CD14-positive monocyte (primary cell): Measurements from ENCODE around the gene ZFP14. TPM values are rescaled to one million over a fixed set of nuclear protein-coding genes. Genes with fewer than 3 reads are reported as not detected.

Source experiments
- DNase-seq, 3 donors: peaks; one replicate each; pipeline ENCODE4 v3.0.0-alpha.2; 2011 to 2022
- H2AFZ ChIP-seq: 2 replicates; pipeline ENCODE4 v1.6.0; 2012; ENCODE audit warnings: mild to moderate bottlenecking, low read depth, low read length, inconsistent platforms; ENCODE audit not compliant: insufficient read depth, poor library complexity, severe bottlenecking
- H3K27ac ChIP-seq, 2 donors: 1 replicate in 1 of 2; 2 replicates in 1 of 2; pipeline ENCODE4 v1.5.1; 2012 to 2013; ENCODE audit warnings: low read length in 2 of 2, control low read depth in 1 of 2, inconsistent platforms in 1 of 2, low read depth in 1 of 2, mild to moderate bottlenecking in 1 of 2
- H3K27me3 ChIP-seq, 2 donors: one replicate each; pipeline versions ENCODE4 v1.6.0 to v1.6.1; 2011 to 2013; ENCODE audit warnings: low read length in 2 of 2; ENCODE audit not compliant: control insufficient read depth in 2 of 2, insufficient read depth in 2 of 2
- H3K36me3 ChIP-seq, 2 donors: replicated peaks in 1 of 2; 1 replicate in 1 of 2; 2 replicates in 1 of 2; pipeline versions ENCODE4 v1.5.1 to v1.6.1; 2012 to 2013; ENCODE audit warnings: low read length in 2 of 2, control low read depth in 1 of 2, inconsistent platforms in 1 of 2, mild to moderate bottlenecking in 1 of 2; ENCODE audit not compliant: insufficient read depth in 2 of 2, control insufficient read depth in 1 of 2
- H3K4me1 ChIP-seq, 2 donors: 1 replicate in 1 of 2; 2 replicates in 1 of 2; pipeline versions ENCODE4 v1.5.1 to v1.6.1; 2012 to 2013; ENCODE audit warnings: low read length in 2 of 2, control low read depth in 1 of 2, inconsistent platforms in 1 of 2, mild to moderate bottlenecking in 1 of 2, moderate library complexity in 1 of 2; ENCODE audit not compliant: insufficient read depth in 2 of 2, control insufficient read depth in 1 of 2
- H3K4me2 ChIP-seq: replicated peaks from 2 replicates; pipeline ENCODE3; 2012; ENCODE audit warnings: low read length, moderate library complexity, mild to moderate bottlenecking; ENCODE audit not compliant: poor library complexity, severe bottlenecking; ENCODE audit errors: extremely low read depth
- H3K4me3 ChIP-seq, 3 experiments: fragments of 200-600 bp in 1 of 3; sonication (generic) in 1 of 3; replicated peaks in 1 of 3; 1 replicate in 2 of 3; 2 replicates in 1 of 3; pipeline ENCODE4 v1.5.1; 2011 to 2013; ENCODE audit warnings: low read length in 3 of 3, mild to moderate bottlenecking in 3 of 3, control low read depth in 2 of 3, low read depth in 2 of 3, inconsistent platforms in 1 of 3, moderate library complexity in 1 of 3
- H3K79me2 ChIP-seq: 2 replicates; pipeline ENCODE4 v1.6.0; 2012; ENCODE audit warnings: mild to moderate bottlenecking, control low read depth, inconsistent platforms, low read length, moderate library complexity; ENCODE audit not compliant: insufficient read depth
- H3K9ac ChIP-seq: 2 replicates; pipeline ENCODE4 v1.6.0; 2017; ENCODE audit warnings: low read length, mild to moderate bottlenecking; ENCODE audit not compliant: insufficient read depth, poor library complexity, severe bottlenecking
- H3K9me3 ChIP-seq, 2 donors: replicated peaks in 1 of 2; 1 replicate in 1 of 2; 2 replicates in 1 of 2; pipeline versions ENCODE4 v1.5.1 to v1.6.1; 2012 to 2013; ENCODE audit warnings: low read length in 2 of 2, control low read depth in 1 of 2; ENCODE audit not compliant: control insufficient read depth in 1 of 2, insufficient read depth in 1 of 2
- H4K20me1 ChIP-seq: 2 replicates; pipeline ENCODE4 v1.6.0; 2012; ENCODE audit warnings: mild to moderate bottlenecking, low read length, control low read depth, moderate library complexity; ENCODE audit not compliant: insufficient read depth
- H3K27ac Mint-ChIP-seq, 7 donors: one replicate each; pipeline ENCODE4 v1.8.0; 2020; ENCODE audit warnings: mild to moderate bottlenecking in 7 of 7, mixed read lengths in 7 of 7, moderate library complexity in 6 of 7, inconsistent platforms in 2 of 7
- H3K27me3 Mint-ChIP-seq, 3 donors: one replicate each; pipeline ENCODE4 v1.8.0; 2021 to 2022; ENCODE audit warnings: low read depth in 3 of 3, mild to moderate bottlenecking in 3 of 3, mixed read lengths in 3 of 3, moderate library complexity in 3 of 3, inconsistent platforms in 1 of 3
- H3K36me3 Mint-ChIP-seq, 2 donors: one replicate each; pipeline ENCODE4 v1.8.0; 2020; ENCODE audit warnings: mixed read lengths in 2 of 2, inconsistent platforms in 1 of 2, mild to moderate bottlenecking in 1 of 2
- H3K4me1 Mint-ChIP-seq: one replicate; pipeline ENCODE4 v1.8.0; 2020; ENCODE audit warnings: mild to moderate bottlenecking, mixed read lengths
- H3K4me3 Mint-ChIP-seq, 2 donors: one replicate each; pipeline ENCODE4 v1.8.0; 2020; ENCODE audit warnings: mild to moderate bottlenecking in 2 of 2, mixed read lengths in 2 of 2, moderate library complexity in 1 of 2
- H3K9me3 Mint-ChIP-seq, 7 donors: one replicate each; pipeline ENCODE4 v1.8.0; 2020 to 2022; ENCODE audit warnings: mixed read lengths in 7 of 7, mild to moderate bottlenecking in 6 of 7, moderate library complexity in 6 of 7, inconsistent platforms in 2 of 7
- CTCF ChIP-seq: fragments of 200-600 bp; IDR thresholded peaks from one replicate; pipeline ENCODE4 v1.8.0; 2022; ENCODE audit warnings: antibody characterized with exemption, mild to moderate bottlenecking
- WGBS: methylation state at CpG from one replicate; pipeline ENCODE4 v1.1.5; 2013; ENCODE audit warnings: missing lambda C conversion rate; ENCODE audit not compliant: insufficient coverage; 5-methylcytosine and 5-hydroxymethylcytosine counted together
- intact Hi-C, 2 donors: fragments of 100-400 bp; cut with micrococcal nuclease; formaldehyde crosslinking; loops; one replicate each; pipeline versions ENCODE4 v1.15.0 to v1.15.1; 2023
- polyA plus RNA-seq, 3 donors: library from polyadenylated mRNA; depleted of rRNA in 1 of 3; unstranded in 2 of 3; stranded (reverse) in 1 of 3; fragments of 300-500 nt in 2 of 3; fragments of >200 nt in 1 of 3; fragmentation: Illumina TruSeq in 2 of 3; gene quantifications; 1 replicate in 2 of 3; 2 replicates in 1 of 3; pipeline ENCODE4 v1.2.3, GENCODE V29; 2012 to 2021

ZFP14 gene
- polyA plus RNA-seq, 3 donors, result 0.72 to 1.9 (median 1.1) TPM

GRCh38 chr19:36363845-36364244, 15.2 kb downstream of the ZFP14 start:
- Histone ChIP-seq H3K36me3 (peaks cover 62 to 92% of the 10 kb centered on the region in 2 donors), H3K4me3 (no peak overlapping the region), H3K27ac (no peak overlapping the region), H4K20me1 (no peaks in the 10 kb centered on the region), H3K79me2 (no peaks in the 10 kb centered on the region), H3K4me2 (no peak overlapping the region), H2AFZ (no peak overlapping the region), H3K27me3 (no peaks in the 10 kb centered on the region), H3K9me3 (peaks cover 68 to 89% of the 10 kb centered on the region in 2 donors), H3K4me1 (no peaks in the 10 kb centered on the region), H3K9ac (no peak overlapping the region)
- H3K9me3 Mint-ChIP-seq, result peaks cover 43 to 87% (median 76%) of the 10 kb centered on the region in 7 donors
- H3K4me3 Mint-ChIP-seq, result no peak overlapping the region
- no peaks in the 10 kb centered on the region for H3K4me1 Mint-ChIP-seq
- WGBS, result 100% methylated on average over 2 of the region's 6 CpGs
- DNase-seq, result no peak
- H3K27me3 Mint-ChIP-seq, result peaks cover 0 to 2% (median 0%) of the 10 kb centered on the region in 3 donors
- intact Hi-C loops, result no loop called here
- H3K36me3 Mint-ChIP-seq, result peaks cover 77 to 88% of the 10 kb centered on the region in 2 donors
- TF ChIP-seq CTCF, result no peak
- no peak overlapping the region for H3K27ac Mint-ChIP-seq

- no peaks in the 10 kb centered on the region for H3K4me1 ChIP-seq
Measured at GRCh38 chr19:36340786-36341372, 38.1 kb downstream of the ZFP14 start.

More at GRCh38 chr19:36340786-36341372, 38.1 kb downstream of the ZFP14 start:
- Histone ChIP-seq H4K20me1 (no peaks in the 10 kb centered on the region), H3K36me3 (peaks cover 5 to 76% of the 10 kb centered on the region in 2 donors), H3K27me3 (no peaks in the 10 kb centered on the region), H3K9ac (no peak overlapping the region), H3K9me3 (peaks cover 59 to 98% of the 10 kb centered on the region in 2 donors), H3K4me2 (no peak overlapping the region), H3K4me3 (peak overlapping the region in 1 of 3 experiments; percentile 14), H2AFZ (no peak overlapping the region), H3K27ac (no peak overlapping the region), H3K79me2 (no peaks in the 10 kb centered on the region)
- DNase-seq, result no peak
- intact Hi-C loops, result no loop called here
- TF ChIP-seq CTCF, result no peak
- no CpG with 5 or more reads among the region's 10 CpGs for WGBS
- H3K4me3 Mint-ChIP-seq, result no peak overlapping the region
- peaks cover 45 to 92% (median 85%) of the 10 kb centered on the region in 7 donors for H3K9me3 Mint-ChIP-seq
- H3K27me3 Mint-ChIP-seq, result no peaks in the 10 kb centered on the region
- no peaks in the 10 kb centered on the region for H3K4me1 Mint-ChIP-seq
- H3K36me3 Mint-ChIP-seq, result peaks cover 52 to 61% of the 10 kb centered on the region in 2 donors
- no peak overlapping the region for H3K27ac Mint-ChIP-seq
